Measurements from ENCODE around the gene MON2. TPM values are rescaled to one million over a fixed set of nuclear protein-coding genes. Genes with fewer than 3 reads are reported as not detected.
A peak's percentile ranks its signal among the peaks of the same experiment; 100 is the strongest.
"Not testable (repeated sequence)": the region's sequence is repeated elsewhere in the genome, so short reads cannot be mapped to it uniquely, and the experiment has no call there.

Gene MON2
- total RNA-seq, 1 donor from 2014 or later, result 128 TPM

DNA sequence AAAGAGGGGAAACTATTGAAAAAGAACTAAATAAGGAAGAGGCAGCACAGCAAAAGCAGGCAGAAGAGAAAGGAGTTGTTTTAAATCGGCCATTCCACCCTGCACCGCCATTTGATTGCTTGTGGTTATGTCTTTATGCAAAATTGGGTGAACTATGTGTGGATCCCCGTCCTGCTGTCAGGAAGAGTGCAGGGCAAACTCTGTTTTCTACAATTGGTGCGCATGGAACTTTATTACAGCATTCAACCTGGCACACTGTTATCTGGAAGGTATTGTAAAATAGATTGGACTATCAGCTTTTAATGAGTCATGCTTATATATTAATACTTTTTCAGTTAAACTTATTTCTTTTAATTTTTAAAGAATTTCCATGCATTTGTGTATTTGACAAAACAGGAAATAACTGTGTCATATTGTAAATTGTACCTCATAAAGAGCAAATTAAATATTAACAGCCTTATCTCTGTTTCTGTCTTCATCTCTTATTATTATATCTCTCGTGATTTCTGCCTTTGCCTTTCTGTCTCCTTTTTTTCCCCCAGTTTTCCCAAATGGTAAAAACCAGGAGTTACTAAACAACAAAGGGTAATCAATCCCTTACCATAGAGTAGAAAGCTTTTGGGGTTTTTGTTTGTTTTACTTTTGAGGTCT is 86.4 kb downstream of the MON2 start:
- no peak for DNase-seq

DNA sequence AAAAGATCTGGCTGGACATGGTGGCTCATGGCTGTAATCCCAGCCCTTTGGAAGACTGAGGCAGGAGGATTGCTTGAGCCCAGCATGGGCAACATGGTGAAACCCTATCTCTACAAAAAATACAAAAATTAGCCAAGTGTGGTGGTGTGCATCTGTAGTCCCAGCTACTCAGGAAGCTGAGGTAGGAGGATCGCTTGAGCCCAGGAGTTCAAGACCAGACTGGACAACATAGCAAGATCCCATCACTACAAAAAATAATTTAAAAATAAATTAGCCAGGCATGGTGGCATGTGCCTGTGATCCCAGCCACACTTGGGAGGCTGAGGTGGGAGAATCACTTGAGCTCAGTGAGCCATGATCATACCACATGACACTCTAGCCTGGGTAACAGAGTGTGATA is 92.7 kb downstream of the MON2 start:
- not testable (repeated sequence) for DNase-seq

DNA sequence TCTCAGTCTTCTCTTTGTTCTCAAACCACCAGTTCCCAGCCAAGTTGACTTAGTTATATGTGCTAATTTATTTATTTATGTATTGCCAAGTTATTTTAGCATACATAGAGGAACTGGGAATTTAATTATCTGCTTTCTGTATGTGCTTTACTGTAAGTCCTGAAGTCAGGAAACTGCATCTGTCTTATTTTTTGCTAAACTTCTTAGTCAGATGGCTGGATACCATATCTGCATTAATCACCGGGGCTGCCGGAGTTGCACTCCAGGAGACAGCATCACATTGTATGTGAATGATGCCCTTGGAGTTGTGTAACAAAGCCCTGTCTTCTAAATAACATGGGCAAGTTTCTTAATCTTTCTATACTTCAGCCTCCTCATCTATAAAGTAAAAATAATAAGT is 96.2 kb downstream of the MON2 start:
- DNase-seq, result no peak

DNA sequence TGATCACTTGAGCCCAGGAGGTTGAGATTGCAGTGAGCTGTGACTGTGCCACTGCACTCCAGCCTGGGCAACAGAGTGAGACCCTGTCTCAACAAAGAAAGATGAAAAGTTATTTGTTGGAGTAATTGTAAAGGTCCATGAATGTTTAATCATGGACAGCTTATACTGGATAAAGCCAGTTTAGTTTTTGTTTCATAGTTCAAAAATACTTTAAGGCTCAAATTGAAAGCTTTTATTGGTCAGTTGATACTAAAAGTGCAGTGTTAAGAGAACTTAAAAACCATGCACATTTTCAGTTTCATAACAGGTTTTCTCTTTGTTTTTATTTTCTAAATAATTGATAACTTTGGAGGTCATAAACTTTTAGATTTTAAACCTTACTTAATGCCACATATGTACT is 108.4 kb downstream of the MON2 start:
- DNase-seq, result no peak

DNA sequence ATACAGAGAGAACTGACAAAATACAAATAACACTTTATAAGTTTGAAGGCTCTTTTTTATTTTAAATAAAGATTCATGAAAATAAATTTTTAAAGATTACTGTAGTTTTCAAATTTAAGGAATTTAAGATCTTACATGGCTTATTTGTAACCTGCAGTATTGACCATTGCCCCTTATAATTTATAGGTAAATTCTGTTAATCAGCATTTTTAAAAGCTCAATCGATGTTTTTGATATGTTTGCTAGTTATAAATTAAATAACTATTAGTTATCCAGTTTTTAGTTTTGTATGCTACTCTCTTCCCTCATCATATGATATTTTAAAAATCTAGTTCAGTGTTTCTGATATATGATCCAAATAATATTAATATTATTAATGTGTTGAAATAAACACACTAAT is 109.9 kb downstream of the MON2 start:
- DNase-seq, result no peak

DNA sequence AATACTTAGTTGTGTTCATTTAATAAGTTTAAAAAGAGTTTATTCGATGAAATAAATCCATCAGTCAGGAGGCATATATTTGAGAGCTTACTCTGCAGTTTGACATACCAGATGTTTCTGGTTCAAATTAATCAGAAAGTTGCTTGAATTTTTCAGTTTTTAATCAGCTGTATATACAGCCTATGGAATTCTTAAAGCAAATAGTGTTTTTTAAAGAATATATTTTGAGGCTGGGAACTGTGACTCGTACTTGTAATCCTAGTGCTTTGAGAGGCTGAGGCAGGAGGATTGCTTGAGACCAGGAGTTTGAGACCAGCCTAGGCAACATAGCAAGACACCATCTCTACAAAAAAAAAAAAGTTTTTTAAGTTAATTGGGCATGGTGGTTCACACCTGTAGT is 112.1 kb downstream of the MON2 start:
- no peak for DNase-seq

DNA sequence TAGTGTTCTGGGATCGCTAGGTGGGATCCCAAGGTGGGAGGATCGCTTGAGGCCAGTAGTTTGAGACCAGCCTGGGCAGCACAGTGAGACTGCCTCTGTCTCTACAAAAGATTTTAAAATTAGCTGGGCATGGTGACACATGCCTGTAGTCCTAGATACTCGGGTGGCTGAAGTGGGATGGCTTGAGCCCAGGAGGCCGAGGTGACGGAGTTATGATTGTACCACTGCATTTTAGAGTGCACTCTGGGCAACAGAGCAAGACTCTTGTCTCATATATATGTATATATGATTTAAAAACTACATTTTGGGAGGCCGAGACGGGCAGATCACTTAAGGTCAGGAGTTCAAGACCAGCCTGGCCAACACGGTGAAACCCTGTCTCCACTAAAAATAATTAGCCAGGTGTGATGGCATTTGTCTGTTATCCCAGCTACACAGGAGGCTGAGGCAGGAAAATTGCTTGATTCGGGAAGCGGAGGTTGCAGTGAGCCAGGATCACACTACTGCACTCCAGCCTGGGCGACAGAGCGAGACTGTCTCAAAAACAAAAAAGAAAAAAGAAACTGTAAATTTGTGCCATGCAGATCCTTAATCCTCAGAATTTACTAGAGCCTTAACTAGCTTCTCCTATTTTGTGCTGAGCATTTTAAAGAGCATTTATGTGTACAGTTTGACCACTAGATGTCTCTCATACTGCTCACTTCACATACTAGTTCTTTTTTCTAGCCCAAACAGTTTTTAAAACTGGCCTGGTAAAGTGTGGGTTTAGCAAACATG is 114.8 kb downstream of the MON2 start:
- DNase-seq, result peak; percentile 37

DNA sequence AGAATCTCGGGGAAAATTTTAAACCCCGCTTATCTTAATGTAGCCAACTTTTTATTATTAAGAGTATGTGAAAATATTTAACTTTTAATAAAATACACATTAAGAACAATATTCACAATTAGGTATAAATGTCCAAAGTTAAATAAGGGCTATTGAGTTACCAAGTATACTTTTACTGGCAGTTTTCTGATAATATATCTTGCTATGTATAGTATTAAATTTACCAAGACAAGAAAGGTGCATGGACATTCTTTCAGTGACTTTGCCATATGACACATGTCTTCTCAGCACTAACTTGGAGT is 115.4 kb downstream of the MON2 start:
- DNase-seq, result no peak

DNA sequence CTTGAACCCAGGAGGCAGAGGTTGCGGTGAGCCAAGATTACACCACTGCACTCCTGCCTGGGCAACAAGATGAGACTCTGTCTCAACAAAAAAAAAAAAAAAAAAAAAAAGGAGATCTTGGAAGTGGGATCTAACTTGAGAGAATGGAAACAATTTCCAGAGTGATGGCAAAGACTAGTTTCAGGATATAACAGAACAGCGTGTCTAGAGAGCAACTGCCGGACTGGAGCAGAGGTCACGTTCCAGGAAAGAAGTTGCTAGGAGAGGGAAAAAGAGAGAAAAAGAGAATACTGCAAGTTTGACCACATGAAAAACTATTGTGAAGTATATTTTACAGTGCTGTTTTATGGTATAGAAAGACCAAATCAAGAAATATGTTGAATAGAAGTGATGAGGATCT is 118.0 kb downstream of the MON2 start:
- no peak for DNase-seq

DNA sequence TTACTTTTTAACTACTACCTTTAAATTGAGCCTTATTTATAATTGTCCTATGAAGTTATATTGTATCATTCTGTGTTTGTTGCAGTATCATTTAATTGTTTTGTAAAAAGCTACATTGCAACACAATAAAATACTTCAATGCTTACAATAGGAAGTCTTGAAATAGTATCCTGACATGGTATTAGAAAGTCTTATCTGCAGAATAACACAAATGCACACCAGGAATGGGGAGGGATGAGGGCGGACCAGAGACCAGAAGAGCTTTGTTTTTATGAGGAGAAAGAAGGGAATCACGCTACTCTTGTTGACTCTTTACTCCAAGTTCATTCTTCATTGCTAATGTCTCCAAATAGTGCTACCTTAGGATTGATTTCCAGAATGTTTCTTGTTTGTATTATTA is 120.2 kb downstream of the MON2 start:
- no peak for DNase-seq

DNA sequence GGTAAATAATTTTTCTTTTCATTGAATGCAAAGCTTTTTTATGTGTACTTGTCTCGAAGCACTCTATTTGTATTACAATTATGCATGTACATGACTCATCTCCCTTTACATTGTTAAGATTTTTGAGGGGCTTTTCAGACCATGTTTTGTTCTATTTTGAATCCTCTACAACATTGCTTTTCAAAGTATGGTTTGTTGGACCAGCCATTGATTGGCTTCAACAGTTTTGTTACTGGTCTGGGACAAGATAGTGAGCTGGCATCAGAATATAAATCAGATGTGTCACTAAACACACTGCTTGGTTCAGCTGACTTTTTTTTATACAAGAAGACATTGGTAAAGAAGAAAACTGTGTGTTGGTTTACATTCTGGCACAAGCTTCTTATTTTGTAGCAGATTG is 122.3 kb downstream of the MON2 start:
- DNase-seq, result no peak

DNA sequence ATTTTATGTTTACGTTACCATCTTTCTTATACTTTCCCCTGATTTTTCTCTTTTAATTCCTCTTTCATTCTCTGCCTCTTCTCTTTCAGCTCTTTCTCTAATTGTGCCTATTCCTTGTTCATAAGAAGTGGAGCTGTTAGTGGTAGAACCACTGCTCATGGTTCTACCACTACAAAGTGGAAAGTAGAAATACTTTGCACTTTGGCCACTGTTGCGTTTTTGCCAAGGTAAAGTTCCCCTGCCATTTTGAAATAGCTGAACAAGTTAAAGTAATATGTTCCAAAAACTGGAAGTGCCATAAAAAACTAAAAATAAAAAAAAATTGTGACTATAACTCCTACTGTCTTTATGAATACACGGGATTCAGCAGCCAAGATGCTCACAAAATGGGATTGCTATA is 130.6 kb downstream of the MON2 start:
- DNase-seq, result no peak

DNA sequence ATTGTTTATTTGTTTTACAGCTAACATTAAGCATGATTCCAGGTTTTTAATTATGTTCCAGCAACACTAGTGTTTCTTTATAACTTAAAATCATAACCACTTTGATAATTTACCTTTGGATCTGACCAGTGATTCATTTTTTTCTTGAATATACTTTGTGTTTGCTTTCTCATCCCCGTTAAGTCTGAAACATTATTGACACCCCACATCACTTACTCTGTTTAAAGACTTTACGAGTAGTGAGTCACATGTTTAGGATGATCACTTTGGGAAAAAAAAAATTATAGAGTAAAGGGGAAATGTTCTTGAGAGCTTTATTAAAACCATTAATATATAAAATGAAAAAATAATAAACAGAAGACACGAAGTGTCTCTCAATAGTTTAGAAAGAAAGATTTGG is 132.2 kb downstream of the MON2 start:
- DNase-seq, result no peak

DNA sequence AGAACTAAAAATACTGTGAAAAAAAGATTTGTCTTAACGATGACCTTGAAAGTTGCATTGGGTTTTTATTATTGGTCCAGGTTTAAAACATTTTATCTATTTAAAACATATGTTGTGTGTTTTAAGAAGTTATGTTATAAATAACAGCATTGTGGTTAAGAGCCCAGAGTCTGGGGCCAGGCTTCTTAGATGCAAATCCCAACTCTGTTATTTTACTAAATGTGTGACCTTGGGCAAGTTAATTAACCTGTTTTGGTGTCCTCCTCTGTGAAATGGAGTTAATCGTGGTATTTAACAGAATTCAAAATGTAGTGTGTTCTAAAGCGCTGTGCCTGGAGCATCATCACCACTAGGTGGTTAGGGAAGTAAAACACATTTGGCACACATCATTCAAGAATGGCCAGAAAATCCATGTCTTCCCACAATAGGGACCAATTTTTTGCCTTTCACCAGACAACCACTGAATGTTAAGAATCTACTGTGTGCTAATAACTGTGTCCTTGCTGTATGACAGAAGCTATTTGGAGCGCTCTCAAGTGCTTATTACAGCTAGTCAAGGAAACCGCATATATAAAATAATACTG is 133.3 kb downstream of the MON2 start:
- DNase-seq, result peak; percentile 23

DNA sequence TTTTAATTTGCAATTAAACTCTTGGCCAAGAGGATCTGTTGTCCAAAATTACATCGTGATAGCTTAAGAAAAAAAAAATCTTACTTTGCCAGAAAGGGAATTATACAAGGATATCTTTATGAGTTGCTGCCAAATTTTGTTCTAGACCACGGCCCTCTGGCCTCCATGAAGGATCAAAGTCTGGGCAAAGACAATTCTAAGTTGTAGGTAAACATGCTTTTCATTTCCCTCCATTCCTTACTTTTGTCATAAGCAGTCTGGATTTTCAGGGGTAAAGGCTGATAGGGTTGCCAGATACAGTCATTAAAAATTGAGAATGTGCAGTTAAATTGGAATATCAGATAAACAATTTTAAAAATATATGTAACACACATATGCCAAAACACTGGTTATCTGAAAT is 135.1 kb downstream of the MON2 start:
- no peak for DNase-seq

DNA sequence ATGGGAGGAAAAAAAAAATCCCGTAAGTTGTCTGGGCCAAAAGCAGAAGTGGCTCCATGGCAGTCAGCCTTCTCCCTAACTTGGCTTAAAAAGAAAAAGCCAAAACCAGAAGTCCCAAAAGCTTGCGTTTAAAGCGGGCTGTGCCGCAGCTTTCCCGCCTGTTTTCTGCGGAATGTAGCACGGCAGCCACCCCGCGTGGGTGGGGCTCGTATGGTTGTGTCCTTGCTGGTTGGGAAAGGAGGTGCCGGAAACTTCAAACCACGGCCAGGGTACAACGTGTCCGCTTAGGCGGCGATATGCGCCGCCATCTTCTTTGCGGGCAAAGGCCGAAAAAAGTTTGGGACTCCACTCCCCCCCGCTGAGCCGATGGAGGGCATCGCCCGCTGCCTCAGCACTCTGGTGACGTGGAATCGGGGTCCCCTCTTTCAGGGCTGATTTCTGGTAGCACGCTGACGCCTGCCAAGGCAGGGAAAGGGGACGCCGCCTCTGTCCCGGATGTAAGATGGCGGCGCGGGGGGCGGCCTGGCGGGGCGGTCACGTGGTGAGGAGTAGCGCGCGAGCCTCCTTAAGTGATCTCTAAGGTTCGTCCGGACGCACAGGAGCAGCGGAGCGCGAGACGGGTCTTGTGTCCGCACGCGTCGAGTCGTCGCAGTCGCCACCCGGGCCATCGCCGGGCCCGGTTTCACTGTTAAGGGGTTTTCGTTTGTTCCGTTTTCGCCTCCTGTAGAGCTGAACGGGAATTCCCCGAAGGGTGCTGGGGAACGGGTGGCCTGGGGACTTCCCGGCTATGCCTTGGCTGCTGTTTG is 135.8 kb downstream of the MON2 start:
- DNase-seq, result peak; percentile 95

DNA sequence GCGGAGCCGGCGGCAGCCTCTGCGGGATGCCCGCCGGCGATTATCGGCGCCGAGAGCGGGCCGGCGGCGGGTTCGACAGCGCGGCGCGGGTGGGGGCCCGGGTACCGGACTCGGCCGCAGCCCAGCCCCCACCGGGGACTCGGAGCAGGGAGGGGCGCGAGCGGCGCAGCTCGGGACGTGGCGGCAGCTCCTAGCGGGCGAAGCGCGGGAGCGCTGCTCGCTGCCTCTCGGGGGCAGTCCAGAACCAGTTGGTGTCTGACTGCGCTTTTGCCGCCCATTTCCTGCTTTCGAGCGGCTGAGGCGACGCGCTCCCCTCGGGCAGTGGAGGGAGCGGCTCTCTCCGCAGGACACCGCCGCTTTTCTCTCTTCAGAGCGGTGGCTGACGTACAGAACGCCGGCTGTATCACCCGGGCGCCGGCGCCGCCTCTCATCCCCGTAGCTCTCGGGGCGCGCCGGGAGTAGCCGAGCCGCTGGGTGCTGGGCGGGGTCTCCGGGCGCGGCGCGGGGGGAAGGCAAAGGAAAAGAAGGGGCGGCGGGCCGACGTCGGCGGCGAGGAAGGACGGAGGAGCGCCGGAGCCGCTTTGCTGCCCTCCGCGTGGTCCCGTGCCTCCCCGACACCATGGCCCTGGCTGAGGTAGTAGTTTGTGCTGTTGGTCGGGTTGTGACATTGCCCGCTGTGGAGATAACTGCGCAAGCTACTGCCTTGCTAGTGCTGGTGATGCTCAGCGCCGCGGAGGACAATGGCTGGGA is 136.6 kb downstream of the MON2 start:
- peak; percentile 87 for DNase-seq

DNA sequence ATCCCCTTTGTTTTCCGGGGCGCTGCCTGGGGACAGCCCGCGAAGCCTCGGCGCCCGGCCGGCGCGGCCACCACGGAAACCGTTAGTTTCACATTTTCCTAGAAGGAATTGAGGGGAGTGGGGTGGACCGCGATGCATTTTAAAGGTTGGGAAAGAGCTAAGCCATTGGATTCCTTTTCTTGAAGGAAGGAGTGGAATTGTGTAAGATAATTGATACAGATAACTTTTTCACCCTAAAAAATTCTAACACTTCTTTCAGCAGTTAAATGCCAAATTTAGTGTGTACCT is 137.1 kb downstream of the MON2 start:
- no peak for DNase-seq

DNA sequence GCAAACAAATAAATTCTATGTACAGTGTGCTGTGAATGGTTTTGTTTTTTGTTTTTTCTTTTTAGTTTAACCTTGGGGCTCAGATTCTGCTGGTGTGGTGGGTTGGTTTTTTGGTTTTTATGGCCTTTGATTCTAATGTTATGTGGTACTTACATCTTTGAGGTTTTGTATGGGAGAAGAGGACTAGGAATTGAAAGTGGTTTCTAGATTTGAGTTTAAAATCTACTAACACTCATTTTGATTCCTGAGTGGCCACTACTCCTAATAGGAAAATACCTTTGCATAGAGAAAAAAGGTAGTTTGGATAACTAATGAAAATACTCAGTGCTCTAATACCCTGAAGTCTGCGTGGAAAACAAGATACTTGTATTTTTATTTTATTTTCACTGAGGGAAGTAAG is 137.7 kb downstream of the MON2 start:
- no peak for DNase-seq

DNA sequence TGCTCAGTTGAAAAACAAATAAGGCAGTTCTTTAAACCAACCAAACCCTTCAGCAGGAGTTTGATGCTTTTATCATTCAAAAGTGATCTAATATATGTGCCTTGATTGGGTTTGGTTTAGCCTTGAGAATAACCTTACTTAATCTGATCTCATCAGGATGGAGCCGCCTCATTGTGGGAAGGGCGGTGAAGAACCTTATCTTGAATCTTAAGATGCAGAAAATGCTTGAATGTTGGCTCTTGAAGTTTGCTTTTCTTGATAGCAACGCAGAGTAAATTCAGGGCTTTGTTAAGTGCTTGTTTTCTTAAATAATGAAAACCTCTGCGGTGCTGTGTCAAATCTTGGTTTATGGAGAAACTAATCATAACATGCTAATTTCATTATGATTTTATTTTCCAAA is 138.2 kb downstream of the MON2 start:
- no peak for DNase-seq

DNA sequence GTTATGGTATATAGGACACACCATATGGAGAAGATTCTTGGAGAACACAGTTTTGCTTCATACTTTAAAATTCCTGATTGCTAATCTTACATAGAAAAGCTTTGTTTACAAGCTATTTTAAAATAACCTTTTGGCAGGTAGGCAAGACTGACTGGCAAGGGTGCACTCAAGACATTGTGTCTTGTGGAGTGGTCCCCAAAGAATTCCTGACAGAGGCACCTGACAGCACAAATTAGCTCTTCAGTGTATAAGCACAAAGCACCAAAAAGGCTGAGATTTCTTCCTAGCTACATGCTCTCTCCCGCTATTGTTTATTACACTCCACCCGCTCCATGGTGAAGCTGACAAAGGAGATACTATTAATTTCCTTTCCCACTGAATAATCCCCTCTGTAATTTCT is 139.4 kb downstream of the MON2 start:
- no peak for DNase-seq

DNA sequence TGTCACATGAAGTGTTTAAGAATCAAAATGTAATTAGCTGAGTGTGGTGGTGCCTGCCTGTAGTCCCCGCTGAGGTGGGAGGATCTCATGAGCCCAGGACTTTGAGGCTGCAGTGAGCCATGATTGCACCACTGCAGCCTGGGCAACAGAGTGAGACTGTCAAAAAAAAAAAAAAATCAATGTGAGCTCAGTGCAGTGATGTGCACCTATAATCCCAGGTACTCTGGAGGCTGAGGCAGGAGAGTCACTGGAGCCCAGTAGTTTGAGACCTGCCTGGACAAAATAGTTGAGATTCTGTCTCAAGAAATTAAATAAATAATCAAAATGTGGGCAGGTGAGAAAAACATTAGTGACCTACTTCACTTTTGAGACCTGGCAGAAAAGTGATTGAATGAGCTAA is 140.0 kb downstream of the MON2 start:
- DNase-seq, result no peak

DNA sequence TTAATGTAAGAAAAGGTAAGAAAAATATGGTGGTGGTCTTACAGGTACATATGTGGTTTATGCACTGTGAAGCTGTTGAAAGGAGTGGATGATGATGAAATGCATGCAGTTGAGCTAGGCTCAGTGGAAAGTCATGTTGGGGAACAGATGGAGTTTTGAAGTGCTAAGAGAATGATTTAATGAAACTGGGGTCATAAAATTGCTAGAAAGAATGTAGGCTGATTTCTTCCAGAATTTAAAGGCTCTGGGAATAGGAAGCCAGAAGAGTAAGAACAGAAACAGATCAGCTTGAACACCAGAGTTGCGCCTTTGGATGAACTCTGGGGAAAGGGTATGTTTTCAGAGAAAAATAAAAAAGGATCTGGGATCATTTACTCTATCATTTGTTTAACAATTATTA is 146.5 kb downstream of the MON2 start:
- DNase-seq, result peak; percentile 73

Measured in skin of body (tissue), 2 donors.